LNCAP (cell line): Measurements from ENCODE around the gene APBB1.

ENCODE experiments used
- TF ChIP-seq, protein P1 (sequence below): fragments of 450-650 bp; IDR thresholded peaks from 2 replicates; pipeline ENCODE4 v1.5.1; 2017; ENCODE audit warnings: mild to moderate bottlenecking

APBB1 gene

DNA sequence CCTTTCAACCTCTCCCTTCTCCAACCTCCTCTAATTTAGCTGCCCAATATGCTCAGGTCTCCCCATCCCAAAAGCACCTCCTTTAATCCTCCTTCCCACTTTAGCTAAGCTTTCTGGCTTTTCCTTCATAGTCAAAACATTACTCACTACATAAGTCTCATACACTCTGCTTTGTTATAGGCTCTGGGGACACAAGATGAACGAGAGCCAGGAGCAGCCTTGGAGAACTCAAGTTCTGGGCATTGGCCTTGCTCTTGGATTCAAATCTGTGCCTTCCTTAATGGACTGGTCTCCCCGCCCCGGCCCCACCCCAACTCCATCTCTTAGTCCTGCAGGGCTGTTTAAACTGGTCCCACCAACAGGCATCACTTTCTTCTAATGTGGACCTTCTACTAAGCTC is 33.3 kb upstream of the APBB1 start:
- TF ChIP-seq, protein P1, sequence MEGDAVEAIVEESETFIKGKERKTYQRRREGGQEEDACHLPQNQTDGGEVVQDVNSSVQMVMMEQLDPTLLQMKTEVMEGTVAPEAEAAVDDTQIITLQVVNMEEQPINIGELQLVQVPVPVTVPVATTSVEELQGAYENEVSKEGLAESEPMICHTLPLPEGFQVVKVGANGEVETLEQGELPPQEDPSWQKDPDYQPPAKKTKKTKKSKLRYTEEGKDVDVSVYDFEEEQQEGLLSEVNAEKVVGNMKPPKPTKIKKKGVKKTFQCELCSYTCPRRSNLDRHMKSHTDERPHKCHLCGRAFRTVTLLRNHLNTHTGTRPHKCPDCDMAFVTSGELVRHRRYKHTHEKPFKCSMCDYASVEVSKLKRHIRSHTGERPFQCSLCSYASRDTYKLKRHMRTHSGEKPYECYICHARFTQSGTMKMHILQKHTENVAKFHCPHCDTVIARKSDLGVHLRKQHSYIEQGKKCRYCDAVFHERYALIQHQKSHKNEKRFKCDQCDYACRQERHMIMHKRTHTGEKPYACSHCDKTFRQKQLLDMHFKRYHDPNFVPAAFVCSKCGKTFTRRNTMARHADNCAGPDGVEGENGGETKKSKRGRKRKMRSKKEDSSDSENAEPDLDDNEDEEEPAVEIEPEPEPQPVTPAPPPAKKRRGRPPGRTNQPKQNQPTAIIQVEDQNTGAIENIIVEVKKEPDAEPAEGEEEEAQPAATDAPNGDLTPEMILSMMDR, result no peak

DNA sequence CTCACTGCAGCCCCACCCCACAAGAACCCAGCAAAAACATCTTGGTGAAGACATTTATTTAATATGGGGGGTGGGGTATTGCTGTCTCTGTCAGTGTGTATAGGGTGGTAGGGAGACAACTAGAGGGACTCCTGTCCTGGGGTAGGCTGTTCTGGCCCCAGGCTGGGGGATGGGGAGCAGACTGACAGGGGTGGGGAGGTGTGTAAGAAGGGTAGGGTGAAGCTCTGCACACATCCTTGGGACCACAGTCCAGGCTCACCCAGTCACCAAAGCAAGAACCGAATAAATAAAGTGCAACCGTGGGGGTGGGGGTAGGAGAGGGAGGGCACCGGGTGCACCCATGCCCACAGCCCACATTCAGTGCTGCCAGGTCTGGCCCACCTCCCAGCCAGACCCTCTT is 29.7 kb upstream of the APBB1 start:
- TF ChIP-seq, protein P1, result no peak

- TF ChIP-seq, protein P1, result peak; percentile 76
Observed at GRCh38 chr11:6443269-6444003, 24.5 kb upstream of the APBB1 start.

GRCh38 chr11:6442441-6442840 is 23.5 kb upstream of the APBB1 start:
- TF ChIP-seq, protein P1, result no peak

- TF ChIP-seq, protein P1, result no peak
Observed at GRCh38 chr11:6440906-6441358, 22.0 kb upstream of the APBB1 start, which contains the start of gene HPX. Gene HPX (minus strand): TSS chr11:6440987. CDS start chr11:6440963, 24 bp downstream.

- TF ChIP-seq, protein P1, result peak; percentile 70
Observed at GRCh38 chr11:6438979-6439571, 20.2 kb upstream of the APBB1 start.

DNA sequence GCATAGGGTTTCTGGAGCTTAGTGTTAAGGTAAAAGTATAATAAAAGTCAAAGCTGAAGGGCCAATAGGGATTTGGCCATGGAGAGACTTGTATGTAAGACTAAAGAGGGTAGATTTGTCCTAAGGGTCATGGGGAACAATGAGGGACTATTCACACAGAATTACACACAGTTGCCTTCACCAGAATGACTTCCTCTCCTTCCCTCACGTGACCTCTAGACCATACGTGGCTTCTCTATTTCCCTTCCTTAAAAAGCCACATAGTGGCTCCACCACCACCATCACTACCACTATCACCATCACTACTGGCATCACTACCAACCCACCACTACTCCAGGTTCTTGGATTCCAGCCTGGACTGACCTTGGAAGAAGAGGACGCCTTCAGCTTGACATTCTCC is 19.1 kb upstream of the APBB1 start:
- TF ChIP-seq, protein P1, result no peak
